ENCODE results near the gene DDTL.

GRCh38 chr22:23970816-23971486 lies 4.3 kb downstream of the DDTL start:
- no peak for TF ChIP-seq TARDBP (IDR thresholded peaks at IDR 0.05)
- TF ChIP-seq BHLHE40 (IDR thresholded peaks at IDR 0.05; ENCODE audit: borderline replicate concordance): no peak
- TF ChIP-seq SUZ12 (IDR thresholded peaks at IDR 0.05): no peak
